ENCODE data around the gene LRRK1.

GRCh38 chr15:101029971-101030661, 111.0 kb downstream of the LRRK1 start:
- TF ChIP-seq POLR2A (IDR thresholded peaks at IDR 0.05) (no peak), EP300 (IDR thresholded peaks at IDR 0.05) (no peak), CTCF (IDR thresholded peaks at IDR 0.05) (no peak)

Measured in sigmoid colon (tissue), 4 donors.